ENCODE data around the gene SIGLECL1. TPM values are rescaled to one million over a fixed set of nuclear protein-coding genes. Genes with fewer than 3 reads are reported as not detected.

Gene SIGLECL1
- total and polyA plus RNA-seq, 9 of the 15 experiments (the other 6 are each of a cell fraction or from before 2014, with no cell fraction given) = not detected

DNA sequence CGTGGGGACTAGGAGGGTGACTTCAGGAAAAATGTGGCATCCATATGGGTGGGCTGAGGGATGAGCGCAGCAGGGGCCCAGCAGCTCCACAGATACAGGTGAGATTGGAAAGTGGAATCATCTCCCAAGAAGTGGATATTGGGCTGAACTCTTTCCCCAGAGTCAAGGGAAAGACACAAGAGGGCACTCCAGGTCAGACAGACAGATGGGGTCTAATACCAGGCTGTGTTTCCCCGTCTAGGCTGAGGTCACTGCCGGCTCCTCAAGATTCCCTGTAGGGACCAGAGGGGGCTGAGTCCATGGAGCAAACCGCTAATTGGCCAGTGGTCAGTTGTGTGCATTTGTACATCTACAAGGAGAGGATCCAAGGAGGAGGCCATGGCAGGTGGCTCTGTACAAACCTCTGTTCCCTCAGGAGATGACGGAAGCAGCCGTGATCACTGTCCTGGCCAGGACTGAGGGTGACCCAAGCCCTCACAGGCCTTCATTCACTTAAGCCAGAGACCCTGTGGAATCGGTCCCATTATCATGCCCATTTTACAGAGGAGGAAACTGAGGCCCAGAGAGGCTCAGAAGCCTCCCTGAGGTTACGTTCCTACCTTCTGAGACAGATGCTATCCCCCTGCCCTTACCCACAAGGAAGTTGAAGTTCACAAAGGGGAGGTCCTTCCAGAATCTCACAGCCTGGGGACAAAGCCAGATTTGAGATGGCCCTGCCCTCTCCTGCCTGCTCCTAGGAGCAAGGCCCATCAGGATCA, 45.6 kb downstream of the SIGLECL1 start (continued):
- TF ChIP-seq RAD21 (CRISPR knock-in tag; conservative IDR thresholded peaks at IDR 0.05 in 1 of 2, IDR thresholded peaks at IDR 0.05 in 1 of 2) (peak; percentile 47 to 79), RFX7 (CRISPR knock-in tag; IDR thresholded peaks at IDR 0.05) (no peak), EP400 (IDR thresholded peaks at IDR 0.05) (no peak), KAT2B (IDR thresholded peaks at IDR 0.05; ENCODE audit: low read depth, low read length) (no peak), U2AF2 (optimal IDR thresholded peaks at IDR 0.05; ENCODE audit: low read depth, low read length) (no peak), NFIC (IDR thresholded peaks at IDR 0.05) (no peak), RUNX1 (IDR thresholded peaks at IDR 0.05; ENCODE audit: low read depth) (no peak), ZNF280A (IDR thresholded peaks at IDR 0.05; ENCODE audit: low read depth, partially characterized antibody) (no peak), CREM (IDR thresholded peaks at IDR 0.05; ENCODE audit: low read depth) (no peak)
- TF ChIP-seq, protein P1, sequence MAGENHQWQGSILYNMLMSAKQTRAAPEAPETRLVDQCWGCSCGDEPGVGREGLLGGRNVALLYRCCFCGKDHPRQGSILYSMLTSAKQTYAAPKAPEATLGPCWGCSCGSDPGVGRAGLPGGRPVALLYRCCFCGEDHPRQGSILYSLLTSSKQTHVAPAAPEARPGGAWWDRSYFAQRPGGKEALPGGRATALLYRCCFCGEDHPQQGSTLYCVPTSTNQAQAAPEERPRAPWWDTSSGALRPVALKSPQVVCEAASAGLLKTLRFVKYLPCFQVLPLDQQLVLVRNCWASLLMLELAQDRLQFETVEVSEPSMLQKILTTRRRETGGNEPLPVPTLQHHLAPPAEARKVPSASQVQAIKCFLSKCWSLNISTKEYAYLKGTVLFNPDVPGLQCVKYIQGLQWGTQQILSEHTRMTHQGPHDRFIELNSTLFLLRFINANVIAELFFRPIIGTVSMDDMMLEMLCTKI (IDR thresholded peaks at IDR 0.05; ENCODE audit: partially characterized antibody) = no peak
